Ovary (tissue), 9 donors: Measurements from ENCODE around the gene LMTK2. TPM values are rescaled to one million over a fixed set of nuclear protein-coding genes. Genes with fewer than 3 reads are reported as not detected.

Source experiments
- DNase-seq, 5 donors: peaks; one replicate each; pipeline ENCODE4 v3.0.0-alpha.2; 2019 to 2020
- H3K27ac ChIP-seq, 2 donors: fragments of 200-600 bp; one replicate each; pipeline versions ENCODE4 v1.5.1 to v1.8.0; 2019 to 2022
- H3K27me3 ChIP-seq: fragments of 200-600 bp; one replicate; pipeline ENCODE4 v1.8.0; 2022
- H3K36me3 ChIP-seq: fragments of 200-600 bp; sonication (generic); one replicate; pipeline ENCODE4 v1.5.1; 2019
- H3K4me1 ChIP-seq: one replicate; pipeline ENCODE4 v1.8.1; 2013; ENCODE audit warnings: mild to moderate bottlenecking, moderate library complexity; ENCODE audit not compliant: insufficient read depth
- H3K4me3 ChIP-seq: fragments of 200-600 bp; sonication (generic); one replicate; pipeline ENCODE4 v1.5.1; 2017
- H3K9me3 ChIP-seq, 2 donors: fragments of 200-600 bp in 1 of 2; sonication (generic) in 1 of 2; one replicate each; pipeline versions ENCODE4 v1.5.1 to v1.8.1; 2013 to 2019; ENCODE audit warnings: mild to moderate bottlenecking in 1 of 2, moderate library complexity in 1 of 2
- EP300 ChIP-seq: sonication (generic); formaldehyde crosslinking; IDR thresholded peaks from one replicate; pipeline ENCODE4 v1.6.1; 2017; ENCODE audit warnings: antibody characterized with exemption
- POLR2A ChIP-seq: fragments of 450-650 bp; IDR thresholded peaks from one replicate; pipeline ENCODE4 v1.6.1; 2017; ENCODE audit warnings: antibody characterized with exemption, mild to moderate bottlenecking, moderate library complexity
- WGBS, 3 donors: extraction: QIAGEN DNeasy Blood & Tissue Kit in 1 of 3; methylation state at CpG; one replicate each; pipeline versions ENCODE4 v1.1.5 to v1.1.7; 2013 to 2017; 5-methylcytosine and 5-hydroxymethylcytosine counted together
- intact Hi-C, 4 donors: fragments of 100-400 bp; cut with DNase I; formaldehyde crosslinking; loops; one replicate each; pipeline versions ENCODE4 v1.11.0 to v1.15.1; 2022 to 2023
- polyA plus RNA-seq, 2 donors: library from polyadenylated mRNA; stranded (reverse); fragments of 200-250 nt in 1 of 2; fragments of 350-450 nt in 1 of 2; fragmentation: Illumina TruSeq in 1 of 2; extraction: RNeasy Lipid Tissue Mini Kit (QIAGEN cat#74804) in 1 of 2; gene quantifications; one replicate each; pipeline ENCODE4 v1.2.3, GENCODE V29; 2013 to 2014
- total RNA-seq, 7 donors: library from RNA; depleted of rRNA in 2 of 7; stranded (reverse); fragments of >200 nt in 2 of 7; fragmentation: NEBNext Ultra II Directional in 3 of 7; extraction: Animal tissue kit (Norgen Biotek cat#: 25700) in 3 of 7; gene quantifications; one replicate each; pipeline versions ENCODE4 v1.1.0 to v1.2.4, GENCODE V29; 2016 to 2023
- TF ChIP-seq, protein P1 (sequence below), 3 donors: fragments of 450-650 bp in 2 of 3; fragments of 200-600 bp in 1 of 3; IDR thresholded peaks; one replicate each; pipeline versions ENCODE4 v1.5.1 to v1.8.0; 2016 to 2022; ENCODE audit warnings: antibody characterized with exemption in 3 of 3, mild to moderate bottlenecking in 1 of 3
- donor health status: DM: no; HTN: no; CAD: no; lungs with moderate emphysema.
- donor health status: DM: no; HTN: no; CAD: no.
- donor health status: Bipolar disorder and iron deficiency.
- donor health status: DM: yes; HTN: yes; CAD: no.
- donor health status: DM: no; HTN: no; CAD: no.
- donor health status: DM: yes; HTN: yes; CAD: no.

LMTK2 gene
- total and polyA plus RNA-seq, 9 donors: 4.4 to 17.1 (median 12.8) TPM

DNA sequence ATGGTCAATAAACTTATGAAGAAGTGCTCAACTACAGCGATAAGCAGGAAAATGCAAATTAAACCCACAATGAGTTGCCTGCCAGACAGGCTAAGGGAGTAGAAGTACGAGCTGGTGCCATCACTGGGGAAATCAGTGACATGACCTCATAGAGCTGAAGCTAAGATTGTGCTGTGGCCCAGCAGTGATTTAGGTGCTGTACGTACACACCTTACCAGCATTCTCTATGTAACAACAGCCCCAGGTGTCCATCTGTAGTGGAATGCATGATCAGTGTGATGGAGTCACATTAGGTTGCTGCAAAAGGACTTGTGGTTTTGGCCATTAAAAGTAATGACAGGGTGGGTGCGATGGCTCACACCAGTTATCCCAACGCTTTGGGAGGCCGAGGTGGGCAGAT lies 151.0 kb downstream of the LMTK2 start:
- intact Hi-C loops: no loop called here
- H3K4me1 ChIP-seq: peaks cover 4% of the 10 kb centered on the region
- TF ChIP-seq EP300 (no peak), POLR2A (no peak)
- TF ChIP-seq, protein P1, sequence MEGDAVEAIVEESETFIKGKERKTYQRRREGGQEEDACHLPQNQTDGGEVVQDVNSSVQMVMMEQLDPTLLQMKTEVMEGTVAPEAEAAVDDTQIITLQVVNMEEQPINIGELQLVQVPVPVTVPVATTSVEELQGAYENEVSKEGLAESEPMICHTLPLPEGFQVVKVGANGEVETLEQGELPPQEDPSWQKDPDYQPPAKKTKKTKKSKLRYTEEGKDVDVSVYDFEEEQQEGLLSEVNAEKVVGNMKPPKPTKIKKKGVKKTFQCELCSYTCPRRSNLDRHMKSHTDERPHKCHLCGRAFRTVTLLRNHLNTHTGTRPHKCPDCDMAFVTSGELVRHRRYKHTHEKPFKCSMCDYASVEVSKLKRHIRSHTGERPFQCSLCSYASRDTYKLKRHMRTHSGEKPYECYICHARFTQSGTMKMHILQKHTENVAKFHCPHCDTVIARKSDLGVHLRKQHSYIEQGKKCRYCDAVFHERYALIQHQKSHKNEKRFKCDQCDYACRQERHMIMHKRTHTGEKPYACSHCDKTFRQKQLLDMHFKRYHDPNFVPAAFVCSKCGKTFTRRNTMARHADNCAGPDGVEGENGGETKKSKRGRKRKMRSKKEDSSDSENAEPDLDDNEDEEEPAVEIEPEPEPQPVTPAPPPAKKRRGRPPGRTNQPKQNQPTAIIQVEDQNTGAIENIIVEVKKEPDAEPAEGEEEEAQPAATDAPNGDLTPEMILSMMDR (IDR thresholded peaks at IDR 0.05): no peak
- no peak overlapping the region for H3K4me3 ChIP-seq
- H3K27me3 ChIP-seq: no peaks in the 10 kb centered on the region
- no peak overlapping the region for H3K27ac ChIP-seq
- WGBS, 3 donors: 79 to 89% (median 86%) methylated on average over 6 of the region's 6 CpGs
- no peaks in the 10 kb centered on the region for H3K9me3 ChIP-seq
- no peaks in the 10 kb centered on the region for H3K36me3 ChIP-seq
- no peak for DNase-seq

Other genes with a start within 250 kb of the LMTK2 start
- gene ASNS, start 234.5 kb upstream of the LMTK2 start, total RNA-seq: 100 to 1,000 TPM in 1 of 7 donors, 10 to 100 TPM in 4, 1 to 10 TPM in 2; 7.5 to 216 (median 13.5) TPM
- gene ASNS, start 234.5 kb upstream of the LMTK2 start, polyA plus RNA-seq: 10 to 100 TPM; 13.3 to 24.8 TPM
- gene OCM2, start 116.7 kb upstream of the LMTK2 start, total RNA-seq: not detected
- not detected for gene OCM2, start 116.7 kb upstream of the LMTK2 start, polyA plus RNA-seq
- gene BHLHA15, start 104.6 kb downstream of the LMTK2 start, total RNA-seq: under 1 TPM in 2 of 7 donors, not detected in 5; 0.34 to 0.54 TPM
- not detected for gene BHLHA15, start 104.6 kb downstream of the LMTK2 start, polyA plus RNA-seq
- 10 to 100 TPM in 6 of 7 donors, 1 to 10 TPM in 1; 5.5 to 28.1 (median 21.5) TPM for gene TECPR1, start 145.4 kb downstream of the LMTK2 start, total RNA-seq
- 1 to 10 TPM; 4.2 to 8.6 TPM for gene TECPR1, start 145.4 kb downstream of the LMTK2 start, polyA plus RNA-seq
- gene BRI3, start 174.8 kb downstream of the LMTK2 start, total RNA-seq: 100 to 1,000 TPM in 5 of 7 donors, 10 to 100 TPM in 2; 19.9 to 161 (median 133) TPM
- gene BRI3, start 174.8 kb downstream of the LMTK2 start, polyA plus RNA-seq: 100 to 1,000 TPM; 101 to 149 TPM